ENCODE data around the gene CFAP46. TPM values are rescaled to one million over a fixed set of nuclear protein-coding genes. Genes with fewer than 3 reads are reported as not detected.

CFAP46 gene
- total RNA-seq, 6 experiments from 2014 or later = 0.31 to 1.4 (median 0.32) TPM; not detected in 1

- H3K4me3 Mint-ChIP-seq = no peak overlapping the region
- no peak for TF ChIP-seq CTCF (IDR thresholded peaks at IDR 0.05)
- peaks cover 14% of the 10 kb centered on the region for H3K27me3 Mint-ChIP-seq (ENCODE audit: insufficient read depth)
- peaks cover 13% of the 10 kb centered on the region for H3K36me3 Mint-ChIP-seq (ENCODE audit: low read depth)
- H3K9me3 Mint-ChIP-seq = peaks cover 28% of the 10 kb centered on the region
- no peak for DNase-seq
- H3K4me1 Mint-ChIP-seq (ENCODE audit: low read depth) = no peaks in the 10 kb centered on the region
- no peak overlapping the region for H3K27ac Mint-ChIP-seq
Measured at GRCh38 chr10:132842397-132842796, 100.0 kb downstream of the CFAP46 start.

DNA sequence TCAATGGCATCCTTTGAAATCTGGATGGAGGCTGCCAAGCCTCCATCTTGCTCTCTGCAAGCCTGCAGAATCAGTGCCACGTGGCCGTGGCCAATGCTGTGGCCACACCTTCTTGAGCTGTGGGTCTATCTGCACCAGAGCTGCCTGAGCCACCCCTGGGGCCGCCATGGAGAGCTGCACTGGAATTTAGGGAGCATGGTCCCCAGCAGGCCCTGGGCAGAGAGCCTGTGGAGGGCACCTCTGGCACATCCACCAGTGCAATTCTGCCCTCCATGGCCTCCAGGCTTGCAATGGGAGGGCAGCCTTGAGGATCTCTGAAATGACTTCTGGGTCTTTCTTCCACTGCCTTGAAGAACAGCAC, 100.8 kb downstream of the CFAP46 start:
- Mint-ChIP-seq H3K27me3 (ENCODE audit: insufficient read depth) (peaks cover 14% of the 10 kb centered on the region), H3K36me3 (ENCODE audit: low read depth) (peaks cover 13% of the 10 kb centered on the region), H3K4me1 (ENCODE audit: low read depth) (no peaks in the 10 kb centered on the region), H3K27ac (no peak overlapping the region), H3K9me3 (peaks cover 32% of the 10 kb centered on the region), H3K4me3 (no peak overlapping the region)
- DNase-seq = no peak
- TF ChIP-seq CTCF (IDR thresholded peaks at IDR 0.05) = no peak

DNA sequence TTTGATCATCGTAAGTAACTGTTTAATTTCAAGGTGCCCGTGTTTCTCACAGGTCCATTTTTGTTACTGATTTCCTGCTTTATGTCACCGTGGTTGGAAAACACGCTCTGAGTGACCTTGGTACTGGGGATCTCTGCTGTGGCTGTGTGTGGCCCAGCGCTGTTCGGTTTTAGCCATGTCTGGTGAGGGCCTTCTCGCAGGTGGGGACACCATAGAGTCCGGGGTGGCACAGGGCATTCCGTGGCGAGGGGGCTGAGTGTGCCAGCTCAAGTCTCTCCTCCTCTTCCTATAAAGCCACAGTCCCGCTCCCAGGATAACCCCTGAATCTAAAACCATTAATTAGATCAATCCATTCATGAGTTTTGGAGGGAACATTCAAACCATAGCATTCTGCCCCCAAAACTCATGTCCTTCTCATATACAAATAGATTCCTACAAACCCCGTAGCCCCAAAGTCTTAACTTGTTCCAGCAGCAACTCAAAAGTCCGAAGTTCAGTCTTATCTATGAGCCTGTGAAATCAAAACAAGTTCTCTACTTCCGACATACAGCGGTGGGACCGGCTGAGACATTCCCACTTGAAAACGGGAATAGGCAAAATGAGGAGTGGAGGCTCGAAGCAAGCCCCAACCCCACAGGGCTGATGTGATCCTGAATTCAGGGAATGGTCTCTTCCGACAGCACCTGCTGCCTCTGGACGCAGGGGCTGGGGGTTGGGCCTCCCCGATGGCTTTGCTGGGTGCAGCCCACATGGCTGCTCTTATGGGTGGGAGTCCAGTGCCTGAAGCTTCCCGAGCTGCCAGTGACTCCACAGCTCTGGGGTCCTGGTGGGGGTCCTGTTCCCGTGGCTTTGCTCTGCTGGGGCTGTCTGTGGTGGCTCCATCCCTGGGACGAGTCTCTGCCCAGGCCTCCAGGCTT, 101.4 kb downstream of the CFAP46 start:
- Mint-ChIP-seq H3K4me1 (ENCODE audit: low read depth) (no peaks in the 10 kb centered on the region), H3K27me3 (ENCODE audit: insufficient read depth) (peaks cover 12% of the 10 kb centered on the region), H3K27ac (no peak overlapping the region), H3K4me3 (no peak overlapping the region), H3K36me3 (ENCODE audit: low read depth) (peaks cover 13% of the 10 kb centered on the region), H3K9me3 (peaks cover 32% of the 10 kb centered on the region)
- TF ChIP-seq CTCF (IDR thresholded peaks at IDR 0.05) = no peak
- DNase-seq = no peak

- no peak overlapping the region for H3K27ac Mint-ChIP-seq
- H3K4me3 Mint-ChIP-seq = no peak overlapping the region
- no peak for DNase-seq
- peaks cover 13% of the 10 kb centered on the region for H3K36me3 Mint-ChIP-seq (ENCODE audit: low read depth)
- no peaks in the 10 kb centered on the region for H3K4me1 Mint-ChIP-seq (ENCODE audit: low read depth)
- H3K27me3 Mint-ChIP-seq (ENCODE audit: insufficient read depth) = peaks cover 12% of the 10 kb centered on the region
- TF ChIP-seq CTCF (IDR thresholded peaks at IDR 0.05) = no peak
- H3K9me3 Mint-ChIP-seq = peaks cover 26% of the 10 kb centered on the region
Measured at GRCh38 chr10:132839061-132839460, 103.3 kb downstream of the CFAP46 start.

GRCh38 chr10:132838346-132838970, 103.9 kb downstream of the CFAP46 start:
- no peaks in the 10 kb centered on the region for H3K4me1 Mint-ChIP-seq (ENCODE audit: low read depth)
- peaks cover 26% of the 10 kb centered on the region for H3K9me3 Mint-ChIP-seq
- H3K4me3 Mint-ChIP-seq = no peak overlapping the region
- DNase-seq = no peak
- peaks cover 11% of the 10 kb centered on the region for H3K27me3 Mint-ChIP-seq (ENCODE audit: insufficient read depth)
- TF ChIP-seq CTCF (IDR thresholded peaks at IDR 0.05) = no peak
- peaks cover 13% of the 10 kb centered on the region for H3K36me3 Mint-ChIP-seq (ENCODE audit: low read depth)
- no peak overlapping the region for H3K27ac Mint-ChIP-seq

Data from HFFc6 (cell line).